Amniotic stem cell (primary cell): ENCODE results near the gene PIK3AP1.

Source experiments
- DNase-seq: peaks from one replicate; lab custom pipeline; 2025; lab: John Stamatoyannopoulos, UW

PIK3AP1 gene

DNA sequence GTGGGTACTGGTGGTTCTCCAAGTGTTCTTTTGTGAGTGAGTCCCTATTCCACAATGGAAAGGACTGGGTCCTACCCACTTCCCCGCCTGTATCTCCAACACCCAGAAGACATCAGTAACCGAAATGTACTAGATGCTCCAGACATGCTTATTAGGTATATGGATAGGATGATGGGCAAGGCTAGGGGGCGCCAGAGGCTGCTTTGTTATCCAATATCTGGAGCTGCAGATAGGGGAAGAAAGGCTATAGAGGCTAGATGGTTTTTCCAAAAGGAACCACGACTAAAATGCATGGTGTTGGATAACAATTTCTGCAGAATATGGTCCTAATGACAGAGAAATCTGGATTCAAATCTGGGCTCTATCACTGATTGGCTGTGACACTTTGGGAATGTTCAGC lies 77.3 kb downstream of the PIK3AP1 start:
- DNase-seq = no peak

DNA sequence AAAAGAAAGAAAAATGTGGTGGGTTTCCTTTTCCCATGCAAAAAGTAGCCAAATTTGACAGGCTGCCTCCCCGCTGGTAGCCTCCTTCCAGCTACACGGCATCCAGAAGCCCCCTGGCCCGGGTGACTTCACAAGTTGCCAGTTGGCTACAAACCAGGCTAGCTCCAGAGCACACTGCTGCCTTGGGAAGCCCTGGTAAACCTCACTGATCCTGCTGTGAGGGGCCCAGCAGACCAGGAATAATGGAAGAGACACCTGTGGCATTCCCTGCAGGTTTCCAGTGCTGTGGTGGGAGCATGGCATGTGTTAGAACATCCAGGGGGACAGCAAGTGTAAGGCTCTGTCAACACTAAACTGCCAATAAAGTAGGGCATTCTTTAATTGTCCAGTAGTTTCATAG lies 77.8 kb downstream of the PIK3AP1 start:
- DNase-seq = no peak

DNA sequence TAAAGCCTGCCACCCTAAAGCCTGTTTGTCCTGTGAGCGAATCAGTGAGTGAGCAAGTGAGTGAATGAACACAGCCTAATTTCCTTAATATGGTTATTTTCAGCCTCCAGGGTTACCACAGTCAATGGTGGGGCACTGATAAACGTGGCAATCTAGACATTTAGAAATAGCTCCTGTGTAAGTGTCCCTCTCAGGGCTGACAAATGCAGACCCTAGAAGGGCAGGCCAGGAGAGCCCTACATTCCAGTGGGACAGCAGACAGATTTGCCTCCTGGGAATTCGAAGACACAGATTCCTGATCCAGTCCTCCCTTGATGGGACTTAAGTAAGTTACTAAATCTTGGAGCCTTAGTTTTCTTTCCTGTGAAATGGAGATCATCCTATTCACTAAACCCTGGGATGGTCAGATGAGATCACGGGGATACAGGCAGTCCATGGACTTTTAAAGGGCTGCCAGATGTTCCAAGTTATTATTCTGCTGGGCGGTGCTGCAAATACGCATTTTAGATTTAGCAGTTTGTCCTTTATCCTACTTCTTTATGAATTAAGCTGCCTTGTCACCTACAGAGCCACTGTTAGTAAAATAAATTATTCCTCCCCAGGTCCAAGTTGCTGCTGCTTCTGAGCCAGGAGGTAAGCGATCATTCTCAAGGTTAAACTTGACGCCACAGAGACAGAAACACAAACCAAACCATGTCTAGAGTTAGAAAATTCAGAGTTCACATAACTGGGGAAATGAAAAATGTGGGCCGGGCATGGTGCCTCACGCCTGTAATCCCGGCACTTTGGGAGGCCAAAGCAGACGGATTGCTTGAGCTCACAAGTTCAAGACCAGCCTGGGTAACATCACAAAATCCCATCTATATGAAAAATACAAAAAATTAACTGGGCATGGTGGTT lies 78.7 kb downstream of the PIK3AP1 start:
- DNase-seq = no peak

DNA sequence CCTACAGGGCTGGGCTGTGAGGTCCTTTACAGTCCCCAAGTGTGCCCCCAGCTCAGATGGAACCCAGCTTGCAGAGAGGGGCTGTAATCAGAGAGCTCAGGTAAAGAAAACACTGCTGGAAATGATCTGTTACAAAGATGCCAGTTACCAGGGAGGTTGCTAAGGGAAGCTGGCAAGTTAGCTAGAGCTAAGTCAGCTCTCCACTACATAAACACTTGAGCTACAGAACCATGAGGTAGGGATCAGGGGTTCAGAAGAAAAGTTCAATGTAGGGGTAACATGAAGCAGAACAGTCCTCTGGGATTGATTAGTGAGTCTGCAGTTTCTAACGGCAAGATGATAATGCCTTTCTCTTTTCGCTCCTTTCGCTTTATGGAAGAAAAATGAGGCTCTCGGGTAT lies 80.4 kb downstream of the PIK3AP1 start:
- DNase-seq = no peak

DNA sequence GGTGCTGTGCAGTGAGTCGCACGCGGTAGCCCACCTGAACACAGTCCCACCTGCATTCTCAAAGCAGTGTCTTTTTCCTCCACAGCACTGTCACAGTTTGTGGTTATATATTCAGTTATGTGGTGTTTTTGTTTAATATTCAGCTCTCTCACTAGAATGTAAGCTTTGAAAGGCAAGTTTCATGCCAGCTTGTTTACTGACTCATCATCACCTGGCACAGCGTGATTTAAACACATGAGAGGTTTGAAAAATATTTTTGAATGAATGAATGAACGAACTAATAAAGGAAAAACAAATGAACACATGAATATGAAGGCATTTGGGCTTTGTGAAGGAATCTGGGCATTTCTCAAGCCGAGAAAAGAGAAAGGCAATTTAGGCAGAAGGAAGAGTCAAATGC lies 81.6 kb downstream of the PIK3AP1 start:
- DNase-seq = no peak

DNA sequence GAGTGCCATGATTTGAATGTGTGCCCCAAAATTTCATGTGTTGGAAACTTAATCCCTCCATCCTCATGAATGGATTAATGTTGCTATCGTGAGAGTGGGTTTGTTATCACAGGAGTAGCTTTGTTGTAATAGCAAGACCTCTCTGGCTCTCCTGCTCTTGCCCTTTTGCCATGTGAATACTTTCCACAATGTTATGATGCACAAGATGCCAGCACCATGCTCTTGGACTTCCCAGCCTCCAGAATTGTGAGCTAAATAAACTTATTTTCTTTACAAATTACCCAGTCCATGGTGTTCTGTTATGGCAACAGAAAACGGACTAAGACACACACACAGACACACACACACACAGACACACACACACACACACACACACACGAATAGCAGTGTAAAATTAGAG lies 82.2 kb downstream of the PIK3AP1 start:
- DNase-seq = no peak

DNA sequence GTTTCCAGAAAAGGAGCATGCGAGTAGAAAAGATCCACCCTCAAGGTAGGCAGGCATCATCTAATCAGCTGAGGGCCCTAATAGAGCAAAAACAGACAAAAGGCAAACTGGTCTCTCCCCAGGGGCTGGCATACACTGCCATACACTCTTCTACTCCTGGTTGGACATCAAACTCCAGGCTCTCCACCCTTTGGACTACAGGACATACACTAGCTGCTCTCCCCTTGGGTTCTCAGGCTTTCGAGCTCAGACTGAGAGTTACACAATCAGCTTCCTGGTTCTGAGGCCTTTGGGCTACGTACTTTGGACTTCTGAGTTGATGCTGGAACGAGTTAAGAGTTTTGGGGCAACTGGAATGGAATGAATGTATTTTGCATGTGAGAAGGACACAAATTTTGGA lies 82.6 kb downstream of the PIK3AP1 start:
- DNase-seq = no peak

DNA sequence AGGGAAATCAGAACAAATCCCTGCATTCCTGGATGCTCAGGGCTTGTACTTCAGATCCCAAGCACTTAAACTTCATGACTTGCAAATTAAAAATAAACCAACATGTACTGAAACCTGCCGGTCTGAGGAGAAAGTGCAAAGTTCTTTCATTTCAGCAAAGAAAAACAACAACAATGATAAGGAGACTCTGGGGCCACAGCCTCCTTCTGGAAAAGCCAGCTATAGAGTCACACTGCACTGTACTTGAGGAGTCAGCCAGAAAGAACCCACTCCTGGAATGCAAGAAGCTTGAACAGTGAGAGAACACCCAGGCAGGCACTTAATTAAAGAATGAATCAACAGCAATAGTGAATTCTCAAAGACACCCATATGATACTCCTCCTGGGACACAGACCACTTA lies 83.8 kb downstream of the PIK3AP1 start:
- DNase-seq = no peak

DNA sequence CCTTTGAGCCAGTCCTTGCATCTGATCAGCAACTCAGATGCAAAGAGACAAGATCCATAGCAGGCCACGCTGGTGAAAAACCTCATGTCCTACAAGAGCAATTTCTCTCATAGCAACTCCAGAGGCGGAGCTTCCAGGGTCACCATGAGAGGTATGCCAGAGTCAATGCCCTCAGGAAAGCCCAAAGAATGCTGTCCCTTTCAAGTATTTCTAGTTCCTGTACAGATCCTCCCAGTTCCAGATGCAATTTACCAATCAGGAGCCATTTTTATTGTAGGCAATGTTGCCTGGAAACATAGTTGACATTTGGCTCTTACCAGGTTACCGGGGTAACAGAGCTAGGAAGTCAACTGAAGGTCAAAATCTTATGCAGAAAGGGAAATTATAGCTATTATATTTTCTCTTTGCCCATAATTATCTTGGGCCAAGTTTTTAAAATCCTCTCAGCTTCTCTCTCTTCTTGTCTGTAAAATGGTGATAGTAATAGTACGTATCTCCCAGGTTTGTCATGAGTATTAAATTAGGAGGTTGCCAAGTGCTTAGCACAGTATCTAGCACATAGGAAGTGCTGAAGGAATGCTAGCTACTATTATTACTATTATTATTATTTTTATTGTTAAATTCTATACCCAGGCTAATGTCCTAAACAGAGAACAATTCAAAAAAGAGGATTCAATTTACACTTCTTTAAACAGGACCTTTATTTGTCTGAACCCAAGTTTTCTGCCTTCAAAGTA lies 87.2 kb downstream of the PIK3AP1 start:
- no peak for DNase-seq

DNA sequence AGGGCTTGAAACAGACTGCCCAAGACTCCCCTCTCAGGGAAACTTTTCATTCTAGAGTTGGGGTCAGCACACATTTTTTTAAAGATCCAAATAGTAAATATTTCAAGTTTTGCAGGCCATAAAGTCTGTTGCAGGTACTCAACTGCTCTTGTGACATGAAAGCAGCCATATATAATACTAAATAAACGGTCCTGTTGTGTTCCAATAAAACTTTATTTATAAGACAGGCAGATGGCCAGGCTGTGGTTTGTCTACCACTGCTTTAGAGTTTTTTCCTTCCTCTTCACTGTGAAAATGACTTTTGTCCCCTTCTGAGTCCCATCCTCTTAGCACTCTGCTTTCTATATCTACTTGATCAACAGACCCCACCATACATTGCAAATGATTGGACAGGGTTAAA lies 93.0 kb downstream of the PIK3AP1 start:
- DNase-seq = no peak

DNA sequence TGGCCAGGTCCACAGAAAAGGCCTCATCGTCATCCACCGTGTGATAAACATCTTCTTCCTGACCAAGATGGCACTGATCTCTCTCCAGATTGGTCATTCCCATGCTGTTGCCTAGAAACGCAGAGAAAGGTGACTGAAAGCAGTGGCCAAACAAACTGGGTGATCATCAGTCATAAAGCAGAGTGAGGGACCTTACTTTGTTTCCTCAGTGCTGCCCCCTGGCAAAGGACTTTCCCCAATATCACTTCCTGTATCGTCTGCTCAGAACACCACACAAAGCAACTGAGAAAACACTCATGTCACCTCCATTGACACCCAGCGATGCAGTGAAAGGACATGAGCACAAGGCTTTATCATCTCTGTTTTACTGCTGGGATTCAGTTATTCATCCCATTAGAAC lies 93.5 kb downstream of the PIK3AP1 start:
- no peak for DNase-seq

DNA sequence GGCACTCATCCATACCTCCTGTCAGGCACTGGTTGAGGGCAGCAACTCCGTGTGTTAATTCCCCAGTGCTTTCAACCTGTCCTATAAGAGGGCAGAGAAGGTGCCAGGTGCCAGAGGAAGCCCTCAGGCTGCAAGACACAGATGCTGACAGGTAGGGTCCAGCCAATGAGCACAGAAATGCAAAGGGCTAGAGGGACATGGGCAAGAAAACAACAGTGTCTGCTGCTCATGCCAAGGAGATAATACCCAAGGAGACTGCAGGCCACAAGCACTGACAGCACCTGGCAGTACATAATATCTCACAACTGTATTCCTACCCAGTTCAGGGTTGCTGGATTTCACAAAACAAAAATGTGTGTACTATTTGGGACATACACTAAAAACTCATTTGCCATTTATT lies 95.1 kb downstream of the PIK3AP1 start:
- DNase-seq = no peak

DNA sequence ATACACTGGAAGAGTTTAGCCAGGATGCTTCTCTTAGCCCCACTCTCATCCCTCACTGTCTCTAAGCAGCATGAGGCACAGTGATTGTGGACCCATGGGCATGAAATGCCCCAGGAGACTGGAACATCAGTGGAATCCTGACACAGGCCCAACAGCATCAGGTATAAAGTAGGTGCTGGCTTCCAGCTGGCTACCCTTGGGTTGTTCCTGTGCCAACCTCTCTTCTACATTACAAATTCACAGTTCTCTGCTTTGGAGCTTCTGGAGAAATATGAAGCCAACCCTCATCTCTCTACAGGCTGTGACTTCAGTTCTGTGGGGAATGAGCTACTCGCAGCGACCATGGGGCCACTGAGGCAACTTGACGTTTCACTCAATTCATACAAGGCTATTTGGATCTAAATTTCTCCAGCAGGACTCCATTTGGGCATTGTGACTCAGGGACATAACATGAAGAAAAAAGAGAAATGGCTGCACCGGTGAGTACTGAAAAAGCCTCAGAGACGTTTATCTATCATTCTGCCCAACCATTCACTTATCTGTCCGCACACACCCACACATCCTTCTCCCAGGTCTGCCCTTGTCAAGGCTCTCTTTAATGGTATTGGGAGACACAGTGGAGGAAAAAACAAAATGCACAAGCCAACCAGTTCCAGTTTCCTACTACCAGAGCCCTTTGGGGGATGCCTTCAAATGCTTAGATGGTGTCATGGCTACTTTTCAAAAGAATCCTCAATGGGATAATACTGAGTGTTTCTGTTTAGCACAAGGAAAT lies 98.1 kb downstream of the PIK3AP1 start:
- no peak for DNase-seq

DNA sequence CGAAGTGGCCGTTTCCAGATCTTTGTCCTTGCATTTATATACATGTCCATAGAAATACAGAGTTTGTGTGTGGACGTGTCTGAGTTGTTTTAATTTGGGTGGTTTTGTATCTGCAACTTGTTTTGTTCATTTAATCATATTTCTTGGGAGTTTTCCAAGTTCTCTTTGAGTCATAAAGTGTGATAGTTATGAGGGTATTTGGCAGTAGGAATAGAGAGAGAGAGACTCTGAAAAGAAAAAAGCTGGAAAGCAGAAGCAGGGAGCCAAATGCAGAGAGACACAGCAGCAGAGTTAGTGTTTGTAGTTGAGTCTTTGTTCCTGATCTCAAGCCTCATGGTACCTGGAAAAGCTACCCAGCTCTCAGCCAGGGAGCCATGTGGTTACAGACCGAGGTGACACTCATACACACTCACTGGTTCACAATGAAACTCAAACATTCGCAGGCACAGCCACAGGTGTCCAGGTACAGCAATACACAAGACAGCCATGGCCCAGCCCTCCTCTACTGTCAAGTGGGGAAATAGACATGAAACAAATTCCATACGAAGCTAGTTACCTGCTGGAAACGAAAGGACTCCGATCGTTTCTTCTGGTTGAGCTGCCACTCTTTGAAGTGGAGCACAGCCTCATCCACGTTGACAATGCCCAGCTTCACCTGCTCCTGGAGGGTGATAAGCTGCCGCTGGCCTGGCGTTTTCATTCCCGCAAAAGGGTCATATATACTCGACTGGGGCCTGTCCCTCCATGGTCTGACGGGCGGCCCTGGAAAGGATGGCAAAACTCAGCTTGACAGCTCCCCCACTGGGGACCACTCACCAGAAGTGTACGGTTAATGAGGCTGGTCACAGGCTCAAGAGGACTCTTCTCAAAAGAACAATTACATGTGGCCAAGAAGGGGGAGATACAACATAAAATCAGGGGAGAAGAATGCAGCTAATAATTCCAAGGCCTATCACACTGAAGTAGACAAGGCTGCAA lies 100.2 kb downstream of the PIK3AP1 start:
- DNase-seq = no peak

DNA sequence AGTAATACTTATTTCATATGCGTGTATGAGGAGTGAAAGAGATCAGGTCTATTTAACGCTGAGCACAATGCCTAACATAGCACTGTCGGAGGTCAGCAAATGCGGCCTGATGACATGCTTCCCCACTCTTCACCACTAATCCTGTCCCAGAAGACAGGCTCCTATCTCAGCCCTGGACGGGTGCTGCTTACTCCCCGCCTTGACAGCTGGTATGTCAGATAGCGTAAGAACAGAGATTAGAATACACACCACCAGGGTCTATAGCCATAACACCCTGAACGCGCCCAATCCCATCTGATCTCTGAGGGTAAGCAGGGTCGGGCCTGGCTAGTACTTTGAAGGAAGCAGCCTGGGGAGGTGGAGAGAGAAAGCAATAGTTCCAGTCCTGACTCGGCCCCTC lies 101.2 kb downstream of the PIK3AP1 start:
- DNase-seq = no peak

DNA sequence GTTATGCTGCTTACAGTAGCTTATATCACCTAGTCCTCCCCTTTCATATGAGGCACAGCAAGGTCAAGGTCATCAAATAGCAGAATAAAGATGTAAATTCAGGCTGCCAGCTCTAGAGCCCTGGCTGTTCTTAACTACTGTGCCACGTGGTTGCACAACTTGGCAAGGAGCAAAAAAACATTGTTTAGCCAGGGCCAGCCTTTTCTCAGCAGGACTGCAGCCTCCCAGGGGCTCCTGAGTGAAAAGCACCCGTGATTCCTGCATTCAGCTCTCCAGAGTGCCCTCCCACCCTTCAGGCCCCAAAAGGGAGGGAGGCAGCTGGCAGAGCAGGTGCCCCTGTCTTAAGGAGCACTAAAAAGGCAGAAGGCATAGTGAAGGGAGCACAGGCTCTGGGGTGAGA lies 101.7 kb downstream of the PIK3AP1 start:
- no peak for DNase-seq

DNA sequence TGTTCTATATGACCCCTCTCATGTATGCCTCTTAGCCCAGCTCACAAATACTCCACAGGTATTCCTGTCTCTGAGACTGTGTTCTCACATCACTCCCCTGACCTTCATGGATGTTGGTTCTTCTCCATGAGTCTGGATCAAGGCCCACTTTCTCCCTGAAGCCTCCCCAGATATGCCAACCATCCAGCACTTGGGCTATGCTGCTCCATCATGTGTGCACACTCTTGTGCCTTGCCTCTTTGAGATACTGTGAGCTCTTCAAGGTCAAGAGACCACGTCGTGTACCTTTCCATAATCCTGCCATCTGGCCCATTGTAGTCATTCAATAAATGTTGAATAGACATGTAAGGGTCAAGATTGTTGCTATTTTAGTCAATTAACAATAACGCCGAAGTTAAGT lies 103.4 kb downstream of the PIK3AP1 start:
- DNase-seq = no peak

DNA sequence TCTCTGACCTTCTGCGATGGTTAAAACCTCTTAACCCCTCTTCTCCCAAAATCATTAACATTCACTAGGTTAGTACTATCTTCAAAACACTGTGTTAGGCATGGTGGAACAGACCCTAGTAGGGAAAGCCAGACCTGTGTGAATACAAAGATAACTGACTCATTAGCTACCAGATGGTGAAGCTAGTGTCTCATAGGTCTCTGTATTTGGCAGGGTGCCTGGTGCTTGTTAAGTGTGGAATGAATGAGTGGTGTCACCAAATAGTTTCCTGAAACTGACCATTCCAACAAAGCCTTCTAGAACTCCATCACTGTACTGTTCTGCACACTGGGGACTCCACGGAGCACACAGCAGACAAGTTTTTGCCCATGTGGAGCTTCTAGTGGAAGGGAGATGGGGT lies 105.8 kb downstream of the PIK3AP1 start:
- DNase-seq = peak; percentile 74

DNA sequence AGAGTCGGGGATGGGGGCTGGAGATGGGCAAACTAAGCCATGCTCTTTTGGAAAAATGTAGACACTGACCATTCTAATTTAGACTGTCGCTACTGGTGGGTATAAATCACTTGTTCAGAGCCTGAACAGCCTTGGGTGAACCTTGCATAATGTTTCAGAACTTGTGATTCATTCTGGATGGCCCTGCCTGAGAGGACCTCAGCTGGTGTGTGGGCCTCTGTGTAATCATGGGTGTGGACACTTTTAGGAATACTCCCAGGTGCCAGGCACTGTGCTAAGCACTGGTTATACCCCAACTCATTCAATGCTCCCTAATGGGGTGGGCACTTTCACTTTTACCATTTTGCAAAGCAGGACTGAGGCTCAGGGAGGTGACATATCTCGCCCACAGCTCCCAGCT lies 106.7 kb downstream of the PIK3AP1 start:
- DNase-seq = no peak

DNA sequence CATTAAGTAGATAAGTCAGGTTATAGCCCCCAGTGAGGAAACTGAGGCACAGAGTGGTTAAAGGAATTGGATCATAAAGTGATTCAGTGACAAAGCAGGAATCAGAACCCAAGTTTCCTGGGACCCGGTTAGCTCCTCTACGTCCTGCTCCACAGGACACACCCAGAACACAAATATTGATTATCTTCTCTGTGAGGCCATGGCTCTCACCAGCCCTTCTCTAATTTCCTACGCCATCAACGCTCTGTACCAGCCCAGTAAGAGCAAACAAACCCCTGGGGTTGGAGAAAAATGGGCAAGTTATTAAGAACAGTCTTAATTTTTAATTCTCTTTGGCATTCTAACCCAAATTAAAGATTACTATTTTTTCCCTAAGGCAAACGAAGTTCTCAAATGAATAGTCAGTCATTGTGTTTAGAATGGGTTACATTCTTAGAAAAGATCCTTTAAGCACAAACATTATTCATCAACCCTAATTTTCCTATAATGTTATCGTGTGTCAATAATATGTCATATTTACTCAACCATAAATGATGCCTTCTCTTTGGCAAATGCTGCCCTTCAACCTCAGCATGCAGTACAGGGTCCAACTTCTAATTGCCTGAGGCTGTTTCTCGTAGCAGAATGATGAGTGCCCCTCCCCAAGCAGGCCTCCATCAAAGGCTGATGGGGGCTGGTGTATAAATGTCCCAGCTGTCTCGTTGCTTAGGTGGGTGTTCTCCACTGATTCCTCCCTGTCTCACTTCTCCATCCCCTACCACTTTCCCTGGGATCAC lies 108.1 kb downstream of the PIK3AP1 start:
- no peak for DNase-seq

DNA sequence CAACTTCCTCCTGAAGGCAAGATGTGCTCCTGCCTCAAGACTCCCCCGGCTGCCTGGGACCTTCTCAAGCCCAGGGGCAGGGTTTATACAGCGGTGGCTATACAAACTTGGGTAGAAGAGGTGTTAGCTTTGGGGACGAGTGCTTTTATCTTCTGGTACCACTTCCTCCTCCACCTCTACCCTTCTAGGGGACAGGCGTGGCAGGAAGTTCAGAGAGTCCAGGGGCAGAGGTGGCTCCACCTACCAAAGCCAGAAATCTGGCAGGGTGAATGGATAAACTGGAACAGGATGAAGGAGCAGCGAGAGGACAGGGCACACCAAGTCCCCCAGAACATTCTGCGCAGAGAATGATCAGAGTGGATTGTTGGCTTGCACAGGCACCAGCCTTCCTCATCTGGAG lies 109.5 kb downstream of the PIK3AP1 start:
- no peak for DNase-seq
